PC-3 (cell line): ENCODE data around the gene PTTG2. TPM values are rescaled to one million over a fixed set of nuclear protein-coding genes. Genes with fewer than 3 reads are reported as not detected.

Experiments used
- ATAC-seq: fragments of 200-7000 bp; cut with Tn5 transposase; 2 replicates; pipeline ENCODE4 v1.9.1; 2020; ENCODE audit warnings: mild to moderate bottlenecking, moderate library complexity
- BruUV-seq: library from RNA; stranded (reverse); fragments of 400-500 nt; replicated peaks from 2 replicates; lab custom pipeline; 2021; lab: Mats Ljungman, UMichigan
- CTCF ChIA-PET: fragments of 300-600 bp; sonication (Branson Sonifier 250); formaldehyde crosslinking; loops from one replicate; lab custom pipeline; 2022; ENCODE audit warnings: antibody characterized with exemption; lab: Charles Lee
- POLR2A ChIA-PET: fragments of 300-600 bp; sonication (Branson Sonifier 250); formaldehyde crosslinking; loops from one replicate; lab custom pipeline; 2022; ENCODE audit warnings: antibody characterized with exemption; ENCODE audit not compliant: unreplicated experiment; lab: Charles Lee
- DNase-seq: peaks from one replicate; pipeline ENCODE4 v3.0.0-alpha.2; 2015
- H2AFZ ChIP-seq: fragments of 300-600 bp; sonication (generic); 2 replicates; pipeline ENCODE4 v1.6.0; 2016; ENCODE audit warnings: antibody characterized with exemption, low read length
- H3F3A ChIP-seq: fragments of 300-600 bp; sonication (generic); one replicate; pipeline ENCODE4 v1.6.0; 2017; ENCODE audit warnings: antibody characterized with exemption, low read length, control low read depth, mild to moderate bottlenecking; ENCODE audit not compliant: unreplicated experiment
- H3K27ac ChIP-seq: fragments of 300-600 bp; sonication (generic); 2 replicates; pipeline ENCODE4 v1.5.1; 2016; ENCODE audit warnings: mild to moderate bottlenecking, low read length
- H3K27me3 ChIP-seq: fragments of 300-600 bp; sonication (generic); 2 replicates; pipeline ENCODE4 v1.6.1; 2016; ENCODE audit warnings: low read length, mixed read lengths
- H3K36me3 ChIP-seq: fragments of 300-600 bp; sonication (generic); 2 replicates; pipeline ENCODE4 v1.6.1; 2016; ENCODE audit warnings: low read depth, mixed run types, low read length, mixed read lengths
- H3K4me1 ChIP-seq: fragments of 300-600 bp; sonication (generic); 2 replicates; pipeline ENCODE4 v1.5.1; 2016; ENCODE audit warnings: low read length; ENCODE audit not compliant: insufficient read depth
- H3K4me2 ChIP-seq: fragments of 300-600 bp; sonication (generic); 2 replicates; pipeline ENCODE4 v1.6.0; 2016; ENCODE audit warnings: low read length
- H3K4me3 ChIP-seq: fragments of 300-600 bp; sonication (generic); 2 replicates; pipeline ENCODE4 v1.5.1; 2016; ENCODE audit warnings: mild to moderate bottlenecking, low read length, mixed read lengths
- H3K79me2 ChIP-seq: fragments of 300-600 bp; sonication (generic); 2 replicates; pipeline ENCODE4 v1.6.1; 2017; ENCODE audit warnings: low read length, mixed read lengths
- H3K9ac ChIP-seq: fragments of 300-600 bp; sonication (generic); 2 replicates; pipeline ENCODE4 v1.6.0; 2016; ENCODE audit warnings: mild to moderate bottlenecking, low read length
- H3K9me2 ChIP-seq: fragments of 300-600 bp; sonication (generic); replicated peaks from 2 replicates; pipeline ENCODE4 v1.6.1; 2016; ENCODE audit warnings: mixed run types, low read length, mixed read lengths
- H3K9me3 ChIP-seq: fragments of 300-600 bp; sonication (generic); 2 replicates; pipeline ENCODE4 v1.6.1; 2016; ENCODE audit warnings: low read length, mixed read lengths
- H4K20me1 ChIP-seq: fragments of 300-600 bp; sonication (generic); 2 replicates; pipeline ENCODE4 v1.6.1; 2016; ENCODE audit warnings: low read length, mixed read lengths
- EZH2 ChIP-seq: fragments of 300-600 bp; sonication (generic); IDR thresholded peaks from one replicate; pipeline ENCODE4 v1.6.1; 2017; ENCODE audit warnings: antibody characterized with exemption, mild to moderate bottlenecking, low read length; ENCODE audit not compliant: unreplicated experiment
- EZH2phosphoT487 ChIP-seq: fragments of 300-600 bp; sonication (generic); IDR thresholded peaks from 2 replicates; pipeline ENCODE4 v1.6.1; 2018; ENCODE audit warnings: mild to moderate bottlenecking, antibody characterized with exemption, low read length, borderline replicate concordance
- intact Hi-C: fragments of 100-400 bp; cut with micrococcal nuclease; formaldehyde crosslinking; loops from 2 replicates; pipeline ENCODE4 v1.9.0; 2023
- total RNA-seq: library from RNA; depleted of rRNA; stranded (reverse); fragments of >200 nt; gene quantifications from 2 replicates; pipeline ENCODE4 v1.2.3, GENCODE V29; 2014
- TF ChIP-seq, protein P1 (sequence below): fragments of 300-600 bp; sonication (generic); conservative IDR thresholded peaks from 2 replicates; pipeline ENCODE4 v1.5.1; 2017; ENCODE audit warnings: antibody characterized with exemption, low read depth, mild to moderate bottlenecking, low read length

Gene PTTG2
- total RNA-seq, 1 experiment from 2014 or later = not detected

DNA sequence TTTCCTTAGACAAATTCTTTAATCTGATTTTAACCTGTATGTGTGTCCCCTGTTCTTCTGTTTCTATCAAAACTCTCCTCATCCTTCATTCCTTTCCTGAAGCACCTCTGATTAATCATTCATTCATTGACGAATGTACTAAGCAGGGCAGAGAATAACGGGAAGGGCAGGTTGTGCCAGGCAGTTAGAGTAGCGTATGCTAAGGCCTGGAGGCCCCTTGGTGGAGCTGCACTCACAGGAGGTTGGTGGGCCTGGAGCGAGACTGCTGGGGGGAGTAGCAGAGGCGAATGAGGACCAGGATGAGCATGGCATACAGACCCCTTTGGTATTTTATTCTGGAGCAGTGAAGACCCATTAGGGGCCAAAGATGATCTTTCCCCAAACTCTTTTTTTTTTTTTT lies 22.5 kb downstream of the PTTG2 start:
- no peak overlapping the region for H3K4me3 ChIP-seq
- peaks cover 16% of the 10 kb centered on the region for H3K4me1 ChIP-seq
- H3F3A ChIP-seq = no peaks in the 10 kb centered on the region
- no TSS peak for BruUV-seq
- H3K4me2 ChIP-seq = no peak overlapping the region
- no peaks in the 10 kb centered on the region for H3K9me2 ChIP-seq
- intact Hi-C loops = no loop called here
- no peaks in the 10 kb centered on the region for H3K9me3 ChIP-seq
- H3K9ac ChIP-seq = no peak overlapping the region
- TF ChIP-seq EZH2 (no peak), EZH2phosphoT487 (no peak)
- TF ChIP-seq, protein P1, sequence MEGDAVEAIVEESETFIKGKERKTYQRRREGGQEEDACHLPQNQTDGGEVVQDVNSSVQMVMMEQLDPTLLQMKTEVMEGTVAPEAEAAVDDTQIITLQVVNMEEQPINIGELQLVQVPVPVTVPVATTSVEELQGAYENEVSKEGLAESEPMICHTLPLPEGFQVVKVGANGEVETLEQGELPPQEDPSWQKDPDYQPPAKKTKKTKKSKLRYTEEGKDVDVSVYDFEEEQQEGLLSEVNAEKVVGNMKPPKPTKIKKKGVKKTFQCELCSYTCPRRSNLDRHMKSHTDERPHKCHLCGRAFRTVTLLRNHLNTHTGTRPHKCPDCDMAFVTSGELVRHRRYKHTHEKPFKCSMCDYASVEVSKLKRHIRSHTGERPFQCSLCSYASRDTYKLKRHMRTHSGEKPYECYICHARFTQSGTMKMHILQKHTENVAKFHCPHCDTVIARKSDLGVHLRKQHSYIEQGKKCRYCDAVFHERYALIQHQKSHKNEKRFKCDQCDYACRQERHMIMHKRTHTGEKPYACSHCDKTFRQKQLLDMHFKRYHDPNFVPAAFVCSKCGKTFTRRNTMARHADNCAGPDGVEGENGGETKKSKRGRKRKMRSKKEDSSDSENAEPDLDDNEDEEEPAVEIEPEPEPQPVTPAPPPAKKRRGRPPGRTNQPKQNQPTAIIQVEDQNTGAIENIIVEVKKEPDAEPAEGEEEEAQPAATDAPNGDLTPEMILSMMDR = no peak
- CTCF ChIA-PET = no interaction called here
- ATAC-seq (no peak), DNase-seq (no peak)
- H2AFZ ChIP-seq = no peak overlapping the region
- H4K20me1 ChIP-seq = no peaks in the 10 kb centered on the region
- no peaks in the 10 kb centered on the region for H3K27me3 ChIP-seq
- POLR2A ChIA-PET = no interaction called here
- no peaks in the 10 kb centered on the region for H3K36me3 ChIP-seq
- H3K27ac ChIP-seq = no peak overlapping the region
- H3K79me2 ChIP-seq = peaks cover 43% of the 10 kb centered on the region

DNA sequence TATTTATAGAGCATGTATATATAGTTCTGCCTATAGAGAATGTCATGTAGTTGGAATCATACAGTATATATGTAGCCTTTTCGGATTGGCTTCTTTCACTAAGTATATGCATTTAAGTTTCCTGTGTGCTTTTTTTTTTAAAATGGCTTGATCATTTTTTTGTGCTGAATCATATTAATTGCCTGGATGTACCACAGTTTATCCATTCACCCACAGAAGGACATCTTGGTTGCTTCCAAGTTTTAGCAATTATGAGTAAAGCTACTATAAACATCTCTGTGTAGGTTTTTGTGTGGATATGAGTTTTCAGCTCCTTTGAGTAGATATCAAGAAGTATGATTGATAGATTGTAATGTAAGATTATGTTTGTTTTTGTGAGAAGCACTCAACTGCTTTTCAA lies 23.8 kb downstream of the PTTG2 start:
- POLR2A ChIA-PET = no interaction called here
- H3K79me2 ChIP-seq = peaks cover 39% of the 10 kb centered on the region
- ATAC-seq = no peak; the same call in 1 of the 2 replicates

DNA sequence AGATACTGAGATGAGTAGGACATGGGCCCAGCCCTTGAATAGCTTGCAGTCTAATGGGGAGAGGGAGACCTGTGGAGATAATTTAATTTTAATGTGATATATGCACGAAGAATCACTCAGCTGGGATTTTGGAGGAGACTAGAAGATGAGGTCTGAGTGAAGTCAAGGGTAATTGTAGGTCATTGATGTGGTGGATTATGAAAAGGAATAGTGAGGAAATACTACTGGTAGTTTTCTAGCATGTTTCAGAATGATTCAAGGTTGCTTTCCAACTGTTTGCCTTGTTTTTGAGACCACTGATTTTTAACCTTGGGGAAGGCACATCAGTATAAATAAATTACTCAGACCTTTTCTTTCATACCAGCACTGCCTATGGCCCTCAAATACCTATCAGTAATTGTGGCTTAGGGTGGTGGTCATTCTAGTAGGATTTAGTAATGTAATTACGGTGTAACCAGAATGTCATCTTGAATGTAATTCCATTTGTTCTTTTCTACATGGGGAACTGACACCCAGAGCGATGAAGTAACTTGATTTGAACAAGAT lies 25.6 kb downstream of the PTTG2 start:
- CTCF ChIA-PET = no interaction called here
- DNase-seq = no peak

More for the DNA sequence above, 23.8 kb downstream of the PTTG2 start:
- peak; percentile 33 for DNase-seq
- TF ChIP-seq, protein P1 = no peak
- no peak for TF ChIP-seq EZH2
- TF ChIP-seq EZH2phosphoT487 = no peak
- Histone ChIP-seq H2AFZ (no peak overlapping the region), H3K4me3 (no peak overlapping the region), H3K36me3 (no peaks in the 10 kb centered on the region), H3K9me2 (no peaks in the 10 kb centered on the region), H3K4me1 (peaks cover 17% of the 10 kb centered on the region), H3K9me3 (no peaks in the 10 kb centered on the region), H3K9ac (no peak overlapping the region), H3K27ac (no peak overlapping the region), H3K4me2 (no peak overlapping the region), H3K27me3 (no peaks in the 10 kb centered on the region), H4K20me1 (no peaks in the 10 kb centered on the region), H3F3A (no peaks in the 10 kb centered on the region)
- no TSS peak for BruUV-seq
- intact Hi-C loops = no loop called here
- CTCF ChIA-PET = no interaction called here

More for the DNA sequence above, 25.6 kb downstream of the PTTG2 start:
- Histone ChIP-seq H3K36me3 (no peaks in the 10 kb centered on the region), H3K4me2 (no peak overlapping the region), H3K4me1 (peaks cover 12% of the 10 kb centered on the region), H3K27ac (no peak overlapping the region), H3K9me2 (no peaks in the 10 kb centered on the region), H3F3A (no peaks in the 10 kb centered on the region), H3K9ac (no peak overlapping the region), H3K27me3 (no peaks in the 10 kb centered on the region), H4K20me1 (no peaks in the 10 kb centered on the region), H3K4me3 (no peak overlapping the region), H3K9me3 (no peaks in the 10 kb centered on the region), H3K79me2 (peaks cover 21% of the 10 kb centered on the region; the same call in 1 of the 2 replicates), H2AFZ (no peak overlapping the region)
- ATAC-seq = no peak
- POLR2A ChIA-PET = no interaction called here
- TF ChIP-seq EZH2 = no peak
- TF ChIP-seq EZH2phosphoT487 = no peak
- TF ChIP-seq, protein P1 = no peak
- intact Hi-C loops = no loop called here
- no TSS peak for BruUV-seq
